NCI-H226 (cell line): ENCODE results near the gene DRD5.

Experiments used
- DNase-seq: peaks from one replicate; pipeline ENCODE4 v3.0.0-alpha.2; 2015

The DRD5 gene

DNA sequence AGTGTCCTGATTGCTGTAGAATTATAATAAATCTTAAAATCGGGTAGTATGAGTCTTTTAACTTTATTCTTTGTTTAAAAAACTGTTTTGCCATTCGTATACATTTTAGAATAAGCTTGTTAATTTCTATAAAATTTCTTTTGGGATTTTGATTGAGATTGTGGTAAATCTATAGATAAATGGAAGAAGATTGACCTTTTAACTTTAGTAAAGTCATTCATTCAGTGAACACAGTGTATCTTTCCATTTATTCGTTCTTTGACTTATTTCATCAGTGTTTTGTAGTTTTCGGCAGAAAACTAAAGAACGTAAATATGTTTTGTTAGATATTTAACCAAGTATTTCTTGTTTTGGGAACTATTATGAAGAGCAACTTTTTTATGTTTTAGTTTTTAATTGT lies 38.9 kb downstream of the DRD5 start:
- DNase-seq: no peak

- DNase-seq: no peak
These were observed 43.6 kb downstream of the DRD5 start for GRCh38 chr4:9825049-9825448.

GRCh38 chr4:9826551-9826950 lies 45.1 kb downstream of the DRD5 start:
- DNase-seq: no peak

- no peak for DNase-seq
These were observed 51.2 kb downstream of the DRD5 start for GRCh38 chr4:9832640-9833039.

DNA sequence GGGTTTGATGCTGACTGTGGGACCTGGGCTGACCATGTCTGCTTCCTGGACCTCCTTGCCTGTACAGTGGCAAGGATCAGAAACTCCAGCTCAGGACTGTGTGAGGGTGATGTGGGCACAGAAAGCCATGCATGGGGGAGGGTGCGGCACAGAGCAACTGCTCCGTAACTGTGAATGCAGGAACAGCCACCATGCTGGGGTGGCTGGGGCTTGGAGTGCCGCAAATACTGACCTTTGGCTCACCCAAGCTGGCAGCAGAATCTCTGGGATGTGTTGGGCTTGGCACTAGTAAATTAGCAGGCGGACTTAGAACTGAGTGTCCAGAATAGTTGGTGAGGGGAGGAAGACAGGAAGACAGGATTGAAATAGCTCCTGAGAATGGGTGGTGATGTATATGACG lies 52.0 kb downstream of the DRD5 start:
- DNase-seq: no peak
